ENCODE results near the gene ATP2B3.
A peak's percentile ranks its signal among the peaks of the same experiment; 100 is the strongest.

Gene ATP2B3

GRCh38 chrX:153517423-153517822 lies at the start of gene ATP2B3:
ATP2B3 (plus strand) TSS chrX:153517642; CDS start chrX:153536248, 18,606 bp downstream.
- Histone ChIP-seq H3K9ac (ENCODE audit: low read length in 2 of 2) (no peak within 1 kb of the TSS), H3K27ac (ENCODE audit: low read length) (no peak within 1 kb of the TSS), H3K4me3 (ENCODE audit: low read length in 2 of 2) (peak within 1 kb of the TSS in 1 of 2 donors; percentile 29), H3K36me3 (ENCODE audit: control insufficient read depth in 2 of 2, insufficient read depth in 2 of 2, low read length in 2 of 2) (no peaks in the 10 kb centered on the region), H3K27me3 (ENCODE audit: control insufficient read depth in 1 of 2, insufficient read depth in 2 of 2, low read length in 2 of 2) (peaks cover 20 to 39% of the 10 kb centered on the region in 2 donors), H3K9me3 (ENCODE audit: control insufficient read depth in 2 of 2, low read length in 2 of 2) (no peaks in the 10 kb centered on the region), H3K4me1 (ENCODE audit: control insufficient read depth, insufficient read depth, low read length) (peaks cover 2% of the 10 kb centered on the region)

DNA sequence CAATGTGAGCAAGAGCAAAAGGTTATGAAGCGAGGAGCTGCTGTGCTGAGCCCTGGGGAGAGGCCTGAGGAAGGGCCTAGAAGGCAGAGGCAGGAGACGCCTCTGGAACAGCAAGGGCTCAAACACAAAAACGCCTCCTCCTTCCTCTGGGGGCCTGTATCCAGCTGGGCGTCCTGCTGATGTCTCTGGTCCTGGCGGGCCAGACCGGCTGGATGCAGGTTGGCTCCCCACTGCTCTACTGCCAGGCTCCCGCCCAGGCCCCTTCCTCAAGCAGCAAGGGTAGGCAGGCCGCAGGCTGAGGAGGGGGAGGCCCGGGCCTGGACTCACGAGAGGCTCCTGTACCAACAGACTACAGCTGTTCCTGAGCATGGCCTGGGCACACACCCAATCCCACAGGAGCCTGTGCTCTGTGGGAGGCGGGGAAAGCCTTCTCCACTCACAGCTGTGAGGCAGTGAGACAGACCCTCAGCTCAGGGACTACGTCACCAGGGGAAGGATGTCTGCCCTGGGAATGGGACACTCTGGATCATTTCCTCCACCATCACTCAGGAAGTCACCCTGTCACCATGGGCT lies 49.3 kb upstream of the ATP2B3 start:
- no peak overlapping the region for H3K4me3 ChIP-seq (ENCODE audit: low read length in 2 of 2)
- H3K36me3 ChIP-seq (ENCODE audit: control insufficient read depth in 2 of 2, insufficient read depth in 2 of 2, low read length in 2 of 2), result no peaks in the 10 kb centered on the region
- H3K4me1 ChIP-seq (ENCODE audit: control insufficient read depth, insufficient read depth, low read length), result peaks cover 21% of the 10 kb centered on the region
- H3K9me3 ChIP-seq (ENCODE audit: control insufficient read depth in 2 of 2, low read length in 2 of 2), result no peaks in the 10 kb centered on the region
- H3K9ac ChIP-seq (ENCODE audit: low read length in 2 of 2), result no peak overlapping the region
- no peak overlapping the region for H3K27ac ChIP-seq (ENCODE audit: low read length)
- peaks cover 0 to 12% of the 10 kb centered on the region in 2 donors for H3K27me3 ChIP-seq (ENCODE audit: control insufficient read depth in 1 of 2, insufficient read depth in 2 of 2, low read length in 2 of 2)

DNA sequence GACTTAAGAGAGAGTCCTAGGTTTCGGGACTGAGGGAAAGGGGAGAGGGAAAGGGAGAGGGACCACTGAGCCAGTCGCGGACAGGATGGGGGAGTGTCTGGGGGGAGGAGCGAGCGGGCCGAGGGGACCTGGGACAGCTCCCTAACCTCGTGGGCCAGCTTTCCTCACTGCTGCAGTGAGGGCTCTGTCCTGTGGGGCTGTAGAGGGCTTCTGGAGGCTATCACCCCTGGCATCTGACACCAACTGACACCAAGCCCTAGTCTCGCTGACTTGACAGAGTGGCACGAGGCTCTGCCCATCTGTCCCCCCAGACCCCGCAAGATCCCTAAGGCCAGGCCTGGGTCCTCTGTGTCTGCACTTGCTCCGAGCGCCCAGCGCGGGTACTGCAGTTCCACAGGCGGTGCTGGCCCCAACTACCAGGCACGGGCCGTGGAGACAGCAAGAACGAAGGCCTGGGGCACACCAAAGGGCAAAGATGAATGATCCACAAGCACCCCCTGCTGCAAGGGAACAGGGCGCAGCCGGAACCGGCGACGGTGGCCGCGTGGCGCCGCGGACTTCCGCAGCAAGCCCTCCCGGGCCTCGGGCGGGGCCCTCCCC lies 47.5 kb upstream of the ATP2B3 start:
- Histone ChIP-seq H3K27me3 (ENCODE audit: control insufficient read depth in 1 of 2, insufficient read depth in 2 of 2, low read length in 2 of 2) (peaks cover 0 to 8% of the 10 kb centered on the region in 2 donors), H3K4me3 (ENCODE audit: low read length in 2 of 2) (peak overlapping the region; percentile 76 to 80), H3K36me3 (ENCODE audit: control insufficient read depth in 2 of 2, insufficient read depth in 2 of 2, low read length in 2 of 2) (no peaks in the 10 kb centered on the region), H3K27ac (ENCODE audit: low read length) (no peak overlapping the region), H3K9me3 (ENCODE audit: control insufficient read depth in 2 of 2, low read length in 2 of 2) (no peaks in the 10 kb centered on the region), H3K9ac (ENCODE audit: low read length in 2 of 2) (peak overlapping the region; percentile 58 to 72), H3K4me1 (ENCODE audit: control insufficient read depth, insufficient read depth, low read length) (peaks cover 22% of the 10 kb centered on the region)

DNA sequence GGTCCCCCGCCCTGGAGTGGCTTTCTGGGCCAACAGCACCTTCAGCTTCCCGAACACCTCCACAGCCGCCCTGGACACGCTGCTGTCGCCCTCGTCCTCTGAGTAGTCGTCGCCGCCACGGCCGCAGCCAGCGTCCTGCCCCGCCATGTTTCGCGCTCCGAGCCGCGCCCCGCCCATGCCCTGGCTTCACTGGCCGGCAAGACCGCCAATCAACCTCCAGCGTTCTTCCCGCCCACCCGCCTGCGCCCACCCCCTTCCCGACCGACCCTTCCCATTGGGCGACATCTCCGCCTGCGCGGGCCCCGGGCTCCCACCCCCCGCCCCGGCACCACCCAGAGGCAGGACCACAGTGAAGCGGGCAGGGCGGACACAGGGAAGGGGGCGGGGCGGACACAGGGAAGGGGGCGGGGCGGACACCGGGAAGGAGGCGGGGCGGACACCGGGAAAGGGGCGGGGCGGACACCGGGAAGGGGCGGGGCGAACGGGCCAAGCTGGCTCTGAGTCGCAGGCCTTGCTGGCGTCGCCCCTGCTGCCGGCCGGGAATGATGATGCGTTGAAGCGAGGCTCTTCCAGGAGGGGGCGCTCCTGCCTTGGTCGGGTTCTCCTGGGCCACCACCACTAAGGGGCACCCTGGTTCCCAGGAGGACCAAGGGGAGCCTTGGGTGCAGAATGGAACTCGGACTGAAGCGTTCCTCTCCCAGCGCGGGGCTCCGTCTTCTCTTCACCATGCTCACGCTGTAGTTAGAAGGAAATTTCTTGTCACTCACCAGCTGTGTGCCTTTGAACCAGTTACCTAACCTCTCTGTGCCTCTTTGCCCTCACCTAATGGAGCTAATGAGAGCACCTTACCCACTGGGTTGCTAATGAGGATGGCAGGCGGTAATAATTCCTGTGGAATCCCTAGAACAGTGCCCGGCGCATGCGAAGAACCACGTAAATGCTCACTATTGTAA lies 46.8 kb upstream of the ATP2B3 start, which contains the start of gene HAUS7:
HAUS7 (minus strand) TSS at position 166 of the 953 bp plus-strand sequence; CDS start at position 147, 19 bp downstream.
- H3K9me3 ChIP-seq (ENCODE audit: control insufficient read depth in 2 of 2, low read length in 2 of 2), result no peaks in the 10 kb centered on the region
- H3K4me1 ChIP-seq (ENCODE audit: control insufficient read depth, insufficient read depth, low read length), result peaks cover 26% of the 10 kb centered on the region
- H3K27me3 ChIP-seq (ENCODE audit: control insufficient read depth in 1 of 2, insufficient read depth in 2 of 2, low read length in 2 of 2), result peaks cover 0 to 8% of the 10 kb centered on the region in 2 donors
- H3K4me3 ChIP-seq (ENCODE audit: low read length in 2 of 2), result peak within 1 kb of the TSS; percentile 76 to 80
- H3K9ac ChIP-seq (ENCODE audit: low read length in 2 of 2), result peak within 1 kb of the TSS; percentile 58 to 72
- H3K36me3 ChIP-seq (ENCODE audit: control insufficient read depth in 2 of 2, insufficient read depth in 2 of 2, low read length in 2 of 2), result no peaks in the 10 kb centered on the region
- H3K27ac ChIP-seq (ENCODE audit: low read length), result peak within 1 kb of the TSS; percentile 60

DNA sequence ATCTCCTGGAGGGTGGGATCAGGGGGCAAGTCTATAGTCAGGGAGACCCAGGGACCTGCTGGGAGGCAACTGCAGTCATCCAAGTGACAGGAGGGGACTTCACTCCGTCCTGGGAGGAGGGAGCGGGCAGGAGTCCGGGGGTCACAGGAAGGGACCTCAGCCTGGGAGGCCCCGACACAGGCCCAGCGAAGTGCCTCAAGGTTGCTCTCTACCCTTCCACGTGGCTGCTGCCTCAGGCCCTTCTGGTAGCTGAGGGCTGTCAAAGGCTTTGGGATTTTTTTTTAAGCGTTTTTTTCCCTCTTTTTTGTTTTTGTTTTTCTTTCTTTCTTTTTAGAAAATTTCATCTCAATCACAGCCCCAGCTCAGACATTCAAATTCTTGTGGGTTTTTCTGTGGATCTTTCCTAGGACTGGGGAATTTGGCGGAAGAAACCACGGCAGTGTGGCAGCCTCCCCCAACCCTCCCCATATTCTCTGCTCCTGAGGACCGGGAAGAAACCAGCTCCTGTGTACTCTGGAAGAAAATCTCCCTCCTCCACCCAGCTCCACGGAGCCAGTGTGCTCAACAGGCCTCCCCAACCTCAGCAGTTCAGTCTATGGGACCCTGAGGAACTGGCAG lies 45.7 kb upstream of the ATP2B3 start:
- peaks cover 0 to 8% of the 10 kb centered on the region in 2 donors for H3K27me3 ChIP-seq (ENCODE audit: control insufficient read depth in 1 of 2, insufficient read depth in 2 of 2, low read length in 2 of 2)
- peaks cover 29% of the 10 kb centered on the region for H3K4me1 ChIP-seq (ENCODE audit: control insufficient read depth, insufficient read depth, low read length)
- H3K4me3 ChIP-seq (ENCODE audit: low read length in 2 of 2), result no peak overlapping the region
- H3K36me3 ChIP-seq (ENCODE audit: control insufficient read depth in 2 of 2, insufficient read depth in 2 of 2, low read length in 2 of 2), result no peaks in the 10 kb centered on the region
- no peaks in the 10 kb centered on the region for H3K9me3 ChIP-seq (ENCODE audit: control insufficient read depth in 2 of 2, low read length in 2 of 2)
- H3K9ac ChIP-seq (ENCODE audit: low read length in 2 of 2), result no peak overlapping the region
- no peak overlapping the region for H3K27ac ChIP-seq (ENCODE audit: low read length)

GRCh38 chrX:153473126-153473525 lies 44.3 kb upstream of the ATP2B3 start:
- H3K9ac ChIP-seq (ENCODE audit: low read length in 2 of 2), result no peak overlapping the region
- H3K4me3 ChIP-seq (ENCODE audit: low read length in 2 of 2), result no peak overlapping the region
- H3K36me3 ChIP-seq (ENCODE audit: control insufficient read depth in 2 of 2, insufficient read depth in 2 of 2, low read length in 2 of 2), result no peaks in the 10 kb centered on the region
- peaks cover 0 to 11% of the 10 kb centered on the region in 2 donors for H3K27me3 ChIP-seq (ENCODE audit: control insufficient read depth in 1 of 2, insufficient read depth in 2 of 2, low read length in 2 of 2)
- no peaks in the 10 kb centered on the region for H3K9me3 ChIP-seq (ENCODE audit: control insufficient read depth in 2 of 2, low read length in 2 of 2)
- H3K27ac ChIP-seq (ENCODE audit: low read length), result no peak overlapping the region
- H3K4me1 ChIP-seq (ENCODE audit: control insufficient read depth, insufficient read depth, low read length), result peaks cover 28% of the 10 kb centered on the region

GRCh38 chrX:153474266-153474665 lies 43.2 kb upstream of the ATP2B3 start:
- Histone ChIP-seq H3K9me3 (ENCODE audit: control insufficient read depth in 2 of 2, low read length in 2 of 2) (no peaks in the 10 kb centered on the region), H3K4me3 (ENCODE audit: low read length in 2 of 2) (no peak overlapping the region), H3K9ac (ENCODE audit: low read length in 2 of 2) (no peak overlapping the region), H3K36me3 (ENCODE audit: control insufficient read depth in 2 of 2, insufficient read depth in 2 of 2, low read length in 2 of 2) (no peaks in the 10 kb centered on the region), H3K27me3 (ENCODE audit: control insufficient read depth in 1 of 2, insufficient read depth in 2 of 2, low read length in 2 of 2) (peaks cover 0 to 11% of the 10 kb centered on the region in 2 donors), H3K4me1 (ENCODE audit: control insufficient read depth, insufficient read depth, low read length) (peaks cover 25% of the 10 kb centered on the region), H3K27ac (ENCODE audit: low read length) (no peak overlapping the region)

- peak overlapping the region in 1 of 2 donors; percentile 9 for H3K9ac ChIP-seq (ENCODE audit: low read length in 2 of 2)
- H3K4me1 ChIP-seq (ENCODE audit: control insufficient read depth, insufficient read depth, low read length), result peaks cover 20% of the 10 kb centered on the region
- no peaks in the 10 kb centered on the region for H3K9me3 ChIP-seq (ENCODE audit: control insufficient read depth in 2 of 2, low read length in 2 of 2)
- H3K36me3 ChIP-seq (ENCODE audit: control insufficient read depth in 2 of 2, insufficient read depth in 2 of 2, low read length in 2 of 2), result no peaks in the 10 kb centered on the region
- H3K4me3 ChIP-seq (ENCODE audit: low read length in 2 of 2), result peak overlapping the region in 1 of 2 donors; percentile 44
- peaks cover 0 to 11% of the 10 kb centered on the region in 2 donors for H3K27me3 ChIP-seq (ENCODE audit: control insufficient read depth in 1 of 2, insufficient read depth in 2 of 2, low read length in 2 of 2)
- H3K27ac ChIP-seq (ENCODE audit: low read length), result no peak overlapping the region
These were observed 42.7 kb upstream of the ATP2B3 start for GRCh38 chrX:153474718-153475117.

DNA sequence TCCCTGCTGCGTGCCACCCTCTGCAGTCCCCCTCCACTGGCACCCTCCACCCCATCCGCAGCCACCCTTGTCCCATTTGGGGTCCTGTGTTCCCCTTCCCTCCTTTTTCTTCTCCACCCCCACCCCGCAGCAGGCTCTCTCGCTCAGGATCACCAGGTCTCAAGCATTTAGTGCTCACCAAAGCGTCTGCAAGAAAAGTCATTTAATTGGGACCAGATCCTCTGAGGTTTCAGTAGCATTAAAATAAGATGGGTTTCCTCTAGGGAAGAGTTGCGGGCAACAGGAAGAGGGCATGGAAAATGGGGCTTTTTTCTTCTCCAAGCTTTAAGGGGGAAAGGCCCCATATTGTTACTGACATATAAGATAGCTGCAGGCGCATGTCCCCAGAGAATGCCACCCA lies 42.2 kb upstream of the ATP2B3 start:
- H3K27me3 ChIP-seq (ENCODE audit: control insufficient read depth in 1 of 2, insufficient read depth in 2 of 2, low read length in 2 of 2), result peaks cover 0 to 11% of the 10 kb centered on the region in 2 donors
- H3K9me3 ChIP-seq (ENCODE audit: control insufficient read depth in 2 of 2, low read length in 2 of 2), result no peaks in the 10 kb centered on the region
- peak overlapping the region in 1 of 2 donors; percentile 9 for H3K9ac ChIP-seq (ENCODE audit: low read length in 2 of 2)
- H3K4me3 ChIP-seq (ENCODE audit: low read length in 2 of 2), result peak overlapping the region in 1 of 2 donors; percentile 44
- H3K36me3 ChIP-seq (ENCODE audit: control insufficient read depth in 2 of 2, insufficient read depth in 2 of 2, low read length in 2 of 2), result no peaks in the 10 kb centered on the region
- peaks cover 15% of the 10 kb centered on the region for H3K4me1 ChIP-seq (ENCODE audit: control insufficient read depth, insufficient read depth, low read length)
- no peak overlapping the region for H3K27ac ChIP-seq (ENCODE audit: low read length)

GRCh38 chrX:153475751-153476281 lies 41.6 kb upstream of the ATP2B3 start:
- Histone ChIP-seq H3K9me3 (ENCODE audit: control insufficient read depth in 2 of 2, low read length in 2 of 2) (no peaks in the 10 kb centered on the region), H3K9ac (ENCODE audit: low read length in 2 of 2) (no peak overlapping the region), H3K36me3 (ENCODE audit: control insufficient read depth in 2 of 2, insufficient read depth in 2 of 2, low read length in 2 of 2) (no peaks in the 10 kb centered on the region), H3K4me3 (ENCODE audit: low read length in 2 of 2) (no peak overlapping the region), H3K27ac (ENCODE audit: low read length) (no peak overlapping the region), H3K4me1 (ENCODE audit: control insufficient read depth, insufficient read depth, low read length) (peaks cover 15% of the 10 kb centered on the region), H3K27me3 (ENCODE audit: control insufficient read depth in 1 of 2, insufficient read depth in 2 of 2, low read length in 2 of 2) (peaks cover 0 to 11% of the 10 kb centered on the region in 2 donors)
